PC-9 (cell line): Measurements from ENCODE around the gene CCNB1IP1. TPM values are rescaled to one million over a fixed set of nuclear protein-coding genes. Genes with fewer than 3 reads are reported as not detected.

ENCODE experiments used
- Bru-seq: library from RNA; stranded (reverse); fragments of 400-500 nt; gene quantifications from one replicate; lab custom pipeline; 2021; lab: Mats Ljungman, UMichigan
- BruChase-seq, 2 experiments: library from RNA; stranded (reverse); fragments of 400-500 nt; gene quantifications; one replicate each; lab custom pipeline; 2021; lab: Mats Ljungman, UMichigan
- BruUV-seq: library from RNA; stranded (reverse); fragments of 400-500 nt; replicated peaks from 2 replicates; lab custom pipeline; 2021; lab: Mats Ljungman, UMichigan
- CTCF ChIA-PET: fragments of 300-600 bp; sonication (Branson Sonifier 250); formaldehyde crosslinking; loops from one replicate; lab custom pipeline; 2022; ENCODE audit warnings: antibody characterized with exemption; lab: Charles Lee
- POLR2A ChIA-PET: fragments of 300-600 bp; sonication (Branson Sonifier 250); formaldehyde crosslinking; loops from one replicate; lab custom pipeline; 2022; ENCODE audit warnings: antibody characterized with exemption; ENCODE audit not compliant: unreplicated experiment; lab: Charles Lee
- DNase-seq, 2 experiments: peaks; one replicate each; pipeline versions ENCODE4 v3.0.0 to v3.0.0-alpha.2; 2015 to 2022; ENCODE audit warnings: mixed read lengths in 1 of 2
- H2AFZ ChIP-seq: fragments of 200-600 bp; sonication (generic); 2 replicates; pipeline ENCODE4 v1.8.1; 2017; ENCODE audit warnings: antibody characterized with exemption
- H3F3A ChIP-seq: fragments of 200-600 bp; sonication (generic); 2 replicates; pipeline ENCODE4 v1.8.1; 2017; ENCODE audit warnings: antibody characterized with exemption, mild to moderate bottlenecking, low read depth; ENCODE audit not compliant: insufficient read depth
- H3K27ac ChIP-seq: fragments of 200-600 bp; sonication (generic); 2 replicates; pipeline ENCODE4 v1.6.1; 2016; ENCODE audit warnings: mixed run types
- H3K27me3 ChIP-seq: fragments of 200-600 bp; sonication (generic); 2 replicates; pipeline ENCODE4 v1.6.1; 2016; ENCODE audit warnings: low read depth, mixed run types; ENCODE audit not compliant: insufficient read depth
- H3K36me3 ChIP-seq: fragments of 200-600 bp; sonication (generic); 2 replicates; pipeline ENCODE4 v1.6.1; 2016; ENCODE audit warnings: low read depth, mixed run types
- H3K4me1 ChIP-seq: fragments of 200-600 bp; sonication (generic); replicated peaks from 2 replicates; pipeline ENCODE4 v1.6.1; 2016; ENCODE audit warnings: mixed run types; ENCODE audit not compliant: insufficient read depth
- H3K4me2 ChIP-seq: fragments of 200-600 bp; sonication (generic); 2 replicates; pipeline ENCODE4 v1.6.1; 2017; ENCODE audit warnings: mixed run types
- H3K4me3 ChIP-seq: fragments of 200-600 bp; sonication (generic); 2 replicates; pipeline ENCODE4 v1.6.1; 2016; ENCODE audit warnings: mixed run types
- H3K79me2 ChIP-seq: fragments of 200-600 bp; sonication (generic); 2 replicates; pipeline ENCODE4 v1.6.1; 2017; ENCODE audit warnings: low read depth, mixed run types
- H3K9me2 ChIP-seq: fragments of 200-600 bp; sonication (generic); 2 replicates; pipeline ENCODE4 v1.8.1; 2017; ENCODE audit warnings: mild to moderate bottlenecking; ENCODE audit not compliant: insufficient read depth
- H3K9me3 ChIP-seq: fragments of 200-600 bp; sonication (generic); 2 replicates; pipeline ENCODE4 v1.8.1; 2016; ENCODE audit warnings: low read depth; ENCODE audit not compliant: insufficient read depth
- H4K20me1 ChIP-seq: fragments of 200-600 bp; sonication (generic); 2 replicates; pipeline ENCODE4 v1.8.1; 2017; ENCODE audit not compliant: insufficient read depth
- CTCF ChIP-seq: fragments of 200-600 bp; sonication (generic); conservative IDR thresholded peaks from 2 replicates; pipeline ENCODE4 v1.6.1; 2017; ENCODE audit warnings: mixed run types, antibody characterized with exemption, mild to moderate bottlenecking, moderate library complexity
- EZH2 ChIP-seq: fragments of 200-600 bp; sonication (generic); IDR thresholded peaks from 2 replicates; pipeline ENCODE4 v1.8.0; 2017; ENCODE audit warnings: antibody characterized with exemption, low read depth
- intact Hi-C: fragments of 100-400 bp; cut with micrococcal nuclease; formaldehyde crosslinking; loops from one replicate; pipeline ENCODE4 v1.10.0; 2022; ENCODE audit not compliant: unreplicated experiment
- long read RNA-seq: library from polyadenylated mRNA; stranded (forward); transcript quantifications from one replicate; pipeline ENCODE4 v2.0.0, GENCODE V29; 2022
- total RNA-seq: library from RNA; stranded (reverse); gene quantifications from 2 replicates; pipeline ENCODE4 v1.2.3, GENCODE V29; 2021

The CCNB1IP1 gene
- total RNA-seq: 30.8 and 34.0 TPM in 2 replicates
- Bru-seq, nascent RNA: percentile 92 among the genes with signal in this experiment
- percentile 83 among the genes with signal in this experiment for BruChase-seq, experiment 1, labeled RNA remaining after a 2-hour chase
- BruChase-seq, experiment 2, labeled RNA remaining after a 6-hour chase: percentile 84 among the genes with signal in this experiment
- long read RNA-seq, transcript CCNB1IP1-202 (7 exons, 1,479 nt): major isoform, 13 of 21 reads
- long read RNA-seq, partial matches to known transcripts: 3 of 21 reads
- long read RNA-seq, other reads (novel, unspliced or antisense): 5 of 21 reads

- H3K4me3 ChIP-seq: peak within 1 kb of the TSS; percentile 88
- H3K9me3 ChIP-seq: no peaks in the 10 kb centered on the region
- no peaks in the 10 kb centered on the region for H4K20me1 ChIP-seq
- peak within 1 kb of the TSS; percentile 87 for H2AFZ ChIP-seq
- H3K9me2 ChIP-seq: no peaks in the 10 kb centered on the region
- peak; percentile 42 to 84 for DNase-seq
- H3F3A ChIP-seq: peaks cover 7% of the 10 kb centered on the region; the same call in 1 of the 2 replicates
- H3K4me1 ChIP-seq: peaks cover 12% of the 10 kb centered on the region; the same call in 1 of the 2 replicates
- intact Hi-C loops: no loop called here
- TF ChIP-seq CTCF (no peak), EZH2 (no peak)
- BruUV-seq: TSS peak; percentile 80
- peak within 1 kb of the TSS; percentile 89 for H3K4me2 ChIP-seq
- H3K36me3 ChIP-seq: no peaks in the 10 kb centered on the region
- H3K27me3 ChIP-seq: no peaks in the 10 kb centered on the region
- peaks cover 42% of the 10 kb centered on the region for H3K79me2 ChIP-seq
- peak within 1 kb of the TSS; percentile 56 for H3K27ac ChIP-seq
- ChIA-PET CTCF (no interaction called here), POLR2A (interaction anchor here (0.5 kb wide), 2 partner anchors 9 to 129 kb away, joined by 5 to 16 read pairs; partner anchors contain the start of gene PIP4P1)
Observed at GRCh38 chr14:20332788-20333493, at the start of gene CCNB1IP1. TSS of gene CCNB1IP1 (minus strand) at chr14:20333279. CDS start at chr14:20316523, 16,756 bp downstream.

- CTCF ChIA-PET: no interaction called here
- no TSS peak for BruUV-seq
- Histone ChIP-seq H3K4me3 (no peak overlapping the region), H2AFZ (no peak overlapping the region), H3K9me3 (no peaks in the 10 kb centered on the region), H3K9me2 (no peaks in the 10 kb centered on the region), H3F3A (no peaks in the 10 kb centered on the region), H3K4me2 (no peak overlapping the region), H3K27ac (no peak overlapping the region), H3K27me3 (no peaks in the 10 kb centered on the region), H4K20me1 (no peaks in the 10 kb centered on the region), H3K36me3 (no peaks in the 10 kb centered on the region), H3K4me1 (no peaks in the 10 kb centered on the region), H3K79me2 (no peaks in the 10 kb centered on the region)
- POLR2A ChIA-PET: no interaction called here
- intact Hi-C loops: no loop called here
- TF ChIP-seq EZH2 (no peak), CTCF (no peak)
- DNase-seq: no peak
Observed at GRCh38 chr14:20382526-20382925, 49.4 kb upstream of the CCNB1IP1 start.

GRCh38 chr14:20381341-20381740 is 48.3 kb upstream of the CCNB1IP1 start:
- H3K36me3 ChIP-seq: no peaks in the 10 kb centered on the region
- H2AFZ ChIP-seq: no peak overlapping the region
- no peak overlapping the region for H3K4me2 ChIP-seq
- H3K9me3 ChIP-seq: no peaks in the 10 kb centered on the region
- no peaks in the 10 kb centered on the region for H3K4me1 ChIP-seq
- no peaks in the 10 kb centered on the region for H3F3A ChIP-seq
- TF ChIP-seq EZH2: no peak
- ChIA-PET CTCF (no interaction called here), POLR2A (no interaction called here)
- intact Hi-C loops: no loop called here
- no peak overlapping the region for H3K27ac ChIP-seq
- no peak overlapping the region for H3K4me3 ChIP-seq
- no peaks in the 10 kb centered on the region for H3K9me2 ChIP-seq
- H3K27me3 ChIP-seq: no peaks in the 10 kb centered on the region
- no peaks in the 10 kb centered on the region for H4K20me1 ChIP-seq
- DNase-seq: no peak
- no TSS peak for BruUV-seq
- H3K79me2 ChIP-seq: no peaks in the 10 kb centered on the region
